HCT116 (cell line): ENCODE measurements around the gene H2AZ1. TPM values are rescaled to one million over a fixed set of nuclear protein-coding genes. Genes with fewer than 3 reads are reported as not detected.

Experiments used
- ATAC-seq: fragments of 200-7000 bp; cut with Tn5 transposase; 2 replicates; pipeline ENCODE4 v1.9.1; 2020; ENCODE audit warnings: mild to moderate bottlenecking, moderate library complexity
- BruUV-seq: library from RNA; stranded (reverse); fragments of 400-500 nt; replicated peaks from 2 replicates; lab custom pipeline; 2021; lab: Mats Ljungman, UMichigan
- CTCF ChIA-PET: fragments of 300-600 bp; sonication (Branson Sonifier 250); formaldehyde crosslinking; loops from one replicate; lab custom pipeline; 2021; ENCODE audit warnings: antibody characterized with exemption; lab: Charles Lee
- POLR2A ChIA-PET: fragments of 300-600, 350-600 bp; sonication (Branson Sonifier 250); formaldehyde crosslinking; loops from one replicate; lab custom pipeline; 2021; ENCODE audit warnings: antibody characterized with exemption; lab: Charles Lee
- RAD21 ChIA-PET, 2 experiments: fragments of 300-600 bp; sonication (Branson Sonifier 250); formaldehyde crosslinking; loops; one replicate each; lab custom pipeline; 2023; ENCODE audit warnings: low total read pairs in 2 of 2; ENCODE audit not compliant: uncharacterized antibody in 2 of 2, unreplicated experiment in 2 of 2, low non-redundant PET in 1 of 2; lab: Charles Lee
- DNase-seq: peaks from one replicate; pipeline ENCODE4 v3.0.0-alpha.2; 2010; ENCODE audit warnings: low read depth, low spot score
- H2AFZ ChIP-seq: fragments of 200-600 bp; shearing (Covaris generic), sonication (generic); 2 replicates; pipeline ENCODE4 v1.6.1; 2017; ENCODE audit warnings: low read depth, mixed run types, mixed read lengths, antibody characterized with exemption, low read length; ENCODE audit not compliant: poor library complexity, severe bottlenecking
- H3K27ac ChIP-seq: 2 replicates; pipeline ENCODE4 v1.5.1; 2012; ENCODE audit warnings: low read depth, low read length
- H3K27me3 ChIP-seq: fragments of 200-600 bp; sonication (generic); 2 replicates; pipeline ENCODE4 v1.6.1; 2016; ENCODE audit warnings: mixed run types, low read length, mixed read lengths; ENCODE audit not compliant: insufficient read depth
- H3K36me3 ChIP-seq, 2 experiments: fragments of 200-500 bp in 1 of 2; fragments of 200-600 bp in 1 of 2; sonication (Bioruptor generic) in 1 of 2; sonication (generic) in 1 of 2; 2 replicates each; pipeline versions ENCODE4 v1.5.1 to v1.6.1; 2014 to 2016; ENCODE audit warnings: low read length in 2 of 2, inconsistent platforms in 1 of 2, mixed read lengths in 1 of 2, mixed run types in 1 of 2; ENCODE audit not compliant: insufficient read depth in 2 of 2, control insufficient read depth in 1 of 2
- H3K4me1 ChIP-seq, 2 experiments: fragments of 200-600 bp in 1 of 2; sonication (generic) in 1 of 2; 2 replicates each; pipeline versions ENCODE4 v1.5.1 to v1.6.1; 2012 to 2017; ENCODE audit warnings: low read length in 2 of 2, inconsistent platforms in 1 of 2, mild to moderate bottlenecking in 1 of 2, mixed read lengths in 1 of 2, mixed run types in 1 of 2, moderate library complexity in 1 of 2; ENCODE audit not compliant: insufficient read depth in 2 of 2, control insufficient read depth in 1 of 2
- H3K4me2 ChIP-seq: fragments of 200-600 bp; sonication (generic); 2 replicates; pipeline ENCODE4 v1.6.1; 2017; ENCODE audit warnings: mixed run types, low read length, mixed read lengths
- H3K4me3 ChIP-seq, 2 experiments: fragments of 200-600 bp in 1 of 2; sonication (generic) in 1 of 2; replicated peaks in 1 of 2; 2 replicates each; pipeline ENCODE4 v1.5.1; 2011 to 2016; ENCODE audit warnings: low read length in 2 of 2, control low read depth in 1 of 2, low read depth in 1 of 2, mild to moderate bottlenecking in 1 of 2, mixed read lengths in 1 of 2, mixed run types in 1 of 2
- H3K79me2 ChIP-seq: fragments of 200-600 bp; sonication (generic); 2 replicates; pipeline ENCODE4 v1.6.1; 2017; ENCODE audit warnings: mild to moderate bottlenecking, mixed run types, low read length, moderate library complexity, mixed read lengths; ENCODE audit not compliant: insufficient read depth
- H3K9ac ChIP-seq: fragments of 200-600 bp; sonication (generic); 2 replicates; pipeline ENCODE4 v1.6.1; 2016; ENCODE audit warnings: low read length, mixed read lengths
- H3K9me2 ChIP-seq: fragments of 200-600 bp; sonication (generic), shearing (Covaris generic); 2 replicates; pipeline ENCODE4 v1.6.1; 2017; ENCODE audit warnings: mixed run types, mild to moderate bottlenecking, moderate library complexity; ENCODE audit not compliant: insufficient read depth
- H3K9me3 ChIP-seq, 2 experiments: fragments of 200-500 bp in 1 of 2; fragments of 200-600 bp in 1 of 2; sonication (Bioruptor generic) in 1 of 2; sonication (generic) in 1 of 2; 2 replicates each; pipeline ENCODE4 v1.6.1; 2014 to 2017; ENCODE audit warnings: low read length in 2 of 2, mixed read lengths in 2 of 2, inconsistent platforms in 1 of 2, low read depth in 1 of 2, mild to moderate bottlenecking in 1 of 2, mixed run types in 1 of 2, moderate library complexity in 1 of 2; ENCODE audit not compliant: control insufficient read depth in 1 of 2, insufficient read depth in 1 of 2
- H4K20me1 ChIP-seq: fragments of 200-600 bp; sonication (generic), shearing (Covaris generic); 2 replicates; pipeline ENCODE4 v1.6.1; 2017; ENCODE audit warnings: mixed run types, mild to moderate bottlenecking, moderate library complexity; ENCODE audit not compliant: insufficient read depth
- ELF1 ChIP-seq: IDR thresholded peaks from 2 replicates; pipeline ENCODE4 v1.6.1; 2012; ENCODE audit warnings: low read depth, borderline replicate concordance
- FOSL1 ChIP-seq: IDR thresholded peaks from 2 replicates; pipeline ENCODE4 v1.6.1; 2012; ENCODE audit warnings: low read depth
- JUND ChIP-seq: IDR thresholded peaks from 2 replicates; pipeline ENCODE4 v1.6.1; 2012
- POLR2A ChIP-seq: IDR thresholded peaks from 2 replicates; pipeline ENCODE4 v1.7.0; 2011; ENCODE audit warnings: borderline replicate concordance; ENCODE audit not compliant: insufficient read depth, insufficient read length; ENCODE audit errors: extremely low read depth
- POLR2AphosphoS5 ChIP-seq: IDR thresholded peaks from 2 replicates; pipeline ENCODE4 v1.6.1; 2011; ENCODE audit warnings: mild to moderate bottlenecking, low read depth, low read length, moderate library complexity
- RAD21 ChIP-seq: IDR thresholded peaks from 2 replicates; pipeline ENCODE4 v1.6.1; 2012; ENCODE audit warnings: low read depth, mild to moderate bottlenecking
- SIN3A ChIP-seq: IDR thresholded peaks from 2 replicates; pipeline ENCODE4 v1.6.1; 2012; ENCODE audit warnings: low read depth
- SRF ChIP-seq: IDR thresholded peaks from 2 replicates; pipeline ENCODE4 v1.6.1; 2012; ENCODE audit warnings: low read depth
- ZFX ChIP-seq: fragments of 450-650 bp; IDR thresholded peaks from 2 replicates; pipeline ENCODE4 v1.6.1; 2017
- ZNF274 ChIP-seq: fragments of 200-500 bp; sonication (Bioruptor generic); IDR thresholded peaks from 2 replicates; pipeline ENCODE4 v1.6.1; 2014; ENCODE audit warnings: mild to moderate bottlenecking, low read depth, low read length, inconsistent platforms
- intact Hi-C: fragments of 100-400 bp; cut with micrococcal nuclease; formaldehyde crosslinking; loops from 2 replicates; pipeline ENCODE4 v1.10.0; 2022
- total RNA-seq: library from RNA; stranded (reverse); gene quantifications from one replicate; pipeline ENCODE4 v1.2.1, GENCODE V29; 2021; ENCODE audit not compliant: unreplicated experiment
- TF ChIP-seq, protein P1 (sequence below), 3 experiments: fragments of 200-600 bp in 1 of 3; sonication (generic) in 1 of 3; IDR thresholded peaks in 2 of 3; conservative IDR thresholded peaks in 1 of 3; 2 replicates each; pipeline ENCODE4 v1.5.1; 2012 to 2017; ENCODE audit warnings: low read depth in 2 of 3, low read length in 2 of 3, antibody characterized with exemption in 1 of 3, borderline replicate concordance in 1 of 3, control low read depth in 1 of 3, mild to moderate bottlenecking in 1 of 3, mixed read lengths in 1 of 3, mixed run types in 1 of 3, moderate library complexity in 1 of 3; ENCODE audit not compliant: insufficient read depth in 1 of 3
- TF ChIP-seq, protein P2 (sequence below): IDR thresholded peaks from 2 replicates; pipeline ENCODE4 v1.6.1; 2012
- TF ChIP-seq, protein P3 (sequence below): IDR thresholded peaks from 2 replicates; pipeline ENCODE4 v1.6.1; 2011; ENCODE audit warnings: mild to moderate bottlenecking, low read length, moderate library complexity; ENCODE audit not compliant: insufficient replicate concordance; ENCODE audit errors: extremely low read depth

H2AZ1 gene
- total RNA-seq, 1 experiment from 2014 or later, result 839 TPM

DNA sequence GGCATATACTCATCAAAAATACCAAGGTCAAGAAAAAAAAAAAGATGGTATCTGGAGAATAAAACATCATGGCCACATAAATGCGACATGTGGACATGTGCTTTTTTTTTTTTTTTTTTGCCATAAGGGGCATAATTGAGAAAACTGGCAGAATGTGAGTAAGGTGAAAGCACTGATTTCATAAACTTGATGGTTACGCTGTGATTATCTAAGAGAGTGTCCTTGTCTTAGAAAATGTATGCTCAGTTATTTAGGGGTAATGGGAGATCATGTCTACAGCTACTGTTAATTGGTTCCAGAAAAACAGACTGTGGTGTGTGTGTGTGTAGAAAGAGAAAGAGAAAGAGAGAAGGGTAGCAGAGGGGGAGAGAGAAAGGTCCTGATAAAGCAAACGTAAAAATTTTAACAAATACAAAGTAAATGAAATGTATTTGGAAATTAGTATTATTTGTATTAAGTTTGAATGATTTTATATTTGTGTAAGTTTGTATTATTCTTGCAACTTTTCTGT, 11.8 kb downstream of the H2AZ1 start:
- Histone ChIP-seq H4K20me1 (no peaks in the 10 kb centered on the region; the same call in 1 of the 2 replicates), H3K9ac (no peak overlapping the region), H3K79me2 (peaks cover 100% of the 10 kb centered on the region), H3K9me2 (no peaks in the 10 kb centered on the region), H2AFZ (no peak overlapping the region), H3K4me3 (no peak overlapping the region), H3K4me2 (no peak overlapping the region), H3K4me1 (no peaks in the 10 kb centered on the region), H3K36me3 (peaks cover 0 to 17% of the 10 kb centered on the region in 2 experiments; a peak in 2 of 4 replicates), H3K9me3 (no peaks in the 10 kb centered on the region; a peak in 1 of 4 replicates), H3K27me3 (no peaks in the 10 kb centered on the region), H3K27ac (no peak overlapping the region)
- TF ChIP-seq POLR2A, result no peak
- TF ChIP-seq ZNF274, result no peak
- BruUV-seq, result no TSS peak
- no peak for ATAC-seq
- ChIA-PET POLR2A (no interaction called here), CTCF (no interaction called here), RAD21 (interaction anchor here in 1 of 2 experiments (0.6 kb wide), 1 partner anchor 481 kb away, joined by 3 read pairs; no protein-coding TSS in a partner anchor)
- DNase-seq, result no peak
- intact Hi-C loops, result no loop called here

DNA sequence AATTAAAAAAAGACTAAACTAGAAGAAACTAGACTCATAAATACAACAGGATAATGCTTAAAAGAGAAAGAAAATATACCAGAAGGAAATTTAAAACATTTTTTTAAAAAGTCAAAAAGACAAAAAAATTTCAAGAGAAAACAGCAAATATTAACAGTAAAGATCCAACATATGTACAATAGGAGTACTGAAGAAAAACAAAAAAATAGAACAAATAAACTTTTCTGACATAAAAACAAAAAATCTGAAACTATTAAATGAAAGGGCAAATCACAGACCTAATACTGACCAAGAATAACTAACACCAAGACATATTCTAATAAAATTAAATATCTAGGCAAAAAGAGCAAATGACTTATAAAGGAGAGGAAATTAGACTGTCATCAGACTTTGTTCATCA, 15.2 kb downstream of the H2AZ1 start:
- peaks cover 8% of the 10 kb centered on the region; the same call in 1 of the 2 replicates for H4K20me1 ChIP-seq
- intact Hi-C loops, result no loop called here
- no peak for ATAC-seq
- no peak overlapping the region for H3K9ac ChIP-seq
- ChIA-PET CTCF (no interaction called here), POLR2A (no interaction called here), RAD21 (no interaction called here)
- no TSS peak for BruUV-seq
- no peaks in the 10 kb centered on the region; the same call in 1 of the 2 replicates for H3K9me2 ChIP-seq
- peaks cover 1 to 17% of the 10 kb centered on the region in 2 experiments for H3K36me3 ChIP-seq
- no peak overlapping the region for H3K4me3 ChIP-seq
- no peak overlapping the region for H3K27ac ChIP-seq
- H3K27me3 ChIP-seq, result no peaks in the 10 kb centered on the region
- no peaks in the 10 kb centered on the region for H3K4me1 ChIP-seq
- no peak overlapping the region for H3K4me2 ChIP-seq
- H3K79me2 ChIP-seq, result peaks cover 100% of the 10 kb centered on the region
- H2AFZ ChIP-seq, result no peak overlapping the region
- H3K9me3 ChIP-seq, result no peaks in the 10 kb centered on the region; a peak in 1 of 4 replicates
- no peak for DNase-seq
- TF ChIP-seq RAD21 (no peak), FOSL1 (no peak), SRF (no peak), POLR2AphosphoS5 (no peak), SIN3A (no peak), JUND (no peak), ELF1 (no peak), ZFX (no peak), POLR2A (no peak)
- TF ChIP-seq, protein P1, sequence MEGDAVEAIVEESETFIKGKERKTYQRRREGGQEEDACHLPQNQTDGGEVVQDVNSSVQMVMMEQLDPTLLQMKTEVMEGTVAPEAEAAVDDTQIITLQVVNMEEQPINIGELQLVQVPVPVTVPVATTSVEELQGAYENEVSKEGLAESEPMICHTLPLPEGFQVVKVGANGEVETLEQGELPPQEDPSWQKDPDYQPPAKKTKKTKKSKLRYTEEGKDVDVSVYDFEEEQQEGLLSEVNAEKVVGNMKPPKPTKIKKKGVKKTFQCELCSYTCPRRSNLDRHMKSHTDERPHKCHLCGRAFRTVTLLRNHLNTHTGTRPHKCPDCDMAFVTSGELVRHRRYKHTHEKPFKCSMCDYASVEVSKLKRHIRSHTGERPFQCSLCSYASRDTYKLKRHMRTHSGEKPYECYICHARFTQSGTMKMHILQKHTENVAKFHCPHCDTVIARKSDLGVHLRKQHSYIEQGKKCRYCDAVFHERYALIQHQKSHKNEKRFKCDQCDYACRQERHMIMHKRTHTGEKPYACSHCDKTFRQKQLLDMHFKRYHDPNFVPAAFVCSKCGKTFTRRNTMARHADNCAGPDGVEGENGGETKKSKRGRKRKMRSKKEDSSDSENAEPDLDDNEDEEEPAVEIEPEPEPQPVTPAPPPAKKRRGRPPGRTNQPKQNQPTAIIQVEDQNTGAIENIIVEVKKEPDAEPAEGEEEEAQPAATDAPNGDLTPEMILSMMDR (IDR thresholded peaks at IDR 0.05 in 2 of 3, conservative IDR thresholded peaks at IDR 0.05 in 1 of 3; ENCODE audit: borderline replicate concordance in 1 of 3, insufficient read depth in 1 of 3, low read depth in 2 of 3, low read length in 2 of 3), result no peak
- TF ChIP-seq, protein P2, sequence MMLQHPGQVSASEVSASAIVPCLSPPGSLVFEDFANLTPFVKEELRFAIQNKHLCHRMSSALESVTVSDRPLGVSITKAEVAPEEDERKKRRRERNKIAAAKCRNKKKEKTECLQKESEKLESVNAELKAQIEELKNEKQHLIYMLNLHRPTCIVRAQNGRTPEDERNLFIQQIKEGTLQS, result no peak
- TF ChIP-seq, protein P3, sequence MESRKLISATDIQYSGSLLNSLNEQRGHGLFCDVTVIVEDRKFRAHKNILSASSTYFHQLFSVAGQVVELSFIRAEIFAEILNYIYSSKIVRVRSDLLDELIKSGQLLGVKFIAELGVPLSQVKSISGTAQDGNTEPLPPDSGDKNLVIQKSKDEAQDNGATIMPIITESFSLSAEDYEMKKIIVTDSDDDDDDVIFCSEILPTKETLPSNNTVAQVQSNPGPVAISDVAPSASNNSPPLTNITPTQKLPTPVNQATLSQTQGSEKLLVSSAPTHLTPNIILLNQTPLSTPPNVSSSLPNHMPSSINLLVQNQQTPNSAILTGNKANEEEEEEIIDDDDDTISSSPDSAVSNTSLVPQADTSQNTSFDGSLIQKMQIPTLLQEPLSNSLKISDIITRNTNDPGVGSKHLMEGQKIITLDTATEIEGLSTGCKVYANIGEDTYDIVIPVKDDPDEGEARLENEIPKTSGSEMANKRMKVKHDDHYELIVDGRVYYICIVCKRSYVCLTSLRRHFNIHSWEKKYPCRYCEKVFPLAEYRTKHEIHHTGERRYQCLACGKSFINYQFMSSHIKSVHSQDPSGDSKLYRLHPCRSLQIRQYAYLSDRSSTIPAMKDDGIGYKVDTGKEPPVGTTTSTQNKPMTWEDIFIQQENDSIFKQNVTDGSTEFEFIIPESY, result no peak
